H9 (cell line): ENCODE results near the gene LRRC51. TPM values are rescaled to one million over a fixed set of nuclear protein-coding genes. Genes with fewer than 3 reads are reported as not detected.

ENCODE experiments used
- DNase-seq: peaks from one replicate; pipeline ENCODE4 v3.0.0-alpha.2; 2017
- H2AFZ ChIP-seq: one replicate; pipeline ENCODE4 v1.6.1; 2013; ENCODE audit warnings: mild to moderate bottlenecking, low read length, control low read depth, moderate library complexity
- H2AK5ac ChIP-seq: 2 replicates; pipeline ENCODE4 v1.6.1; 2013; ENCODE audit warnings: low read length, control low read depth, mixed read lengths; ENCODE audit not compliant: insufficient read length
- H2BK120ac ChIP-seq: one replicate; pipeline ENCODE4 v1.6.1; 2013; ENCODE audit warnings: low read depth, mild to moderate bottlenecking, low read length, control low read depth, inconsistent platforms; ENCODE audit not compliant: poor library complexity, severe bottlenecking
- H2BK12ac ChIP-seq: 2 replicates; pipeline ENCODE4 v1.6.1; 2013; ENCODE audit warnings: low read length, control low read depth, mixed read lengths, low read depth; ENCODE audit not compliant: insufficient read length
- H2BK15ac ChIP-seq: 2 replicates; pipeline ENCODE4 v1.6.1; 2013; ENCODE audit warnings: low read depth, low read length, control low read depth
- H2BK20ac ChIP-seq: one replicate; pipeline ENCODE4 v1.6.1; 2013; ENCODE audit warnings: low read depth, mild to moderate bottlenecking, low read length, control low read depth, inconsistent platforms; ENCODE audit not compliant: poor library complexity, severe bottlenecking
- H2BK5ac ChIP-seq: 2 replicates; pipeline ENCODE4 v1.6.1; 2013; ENCODE audit warnings: low read length, control low read depth, mixed read lengths; ENCODE audit not compliant: insufficient read length
- H3K14ac ChIP-seq: 2 replicates; pipeline ENCODE4 v1.6.1; 2013; ENCODE audit warnings: low read length, control low read depth; ENCODE audit not compliant: insufficient read depth
- H3K18ac ChIP-seq: 2 replicates; pipeline ENCODE4 v1.6.1; 2013; ENCODE audit warnings: low read depth, mild to moderate bottlenecking, mixed read lengths, low read length, control low read depth; ENCODE audit not compliant: insufficient read length
- H3K23ac ChIP-seq: 2 replicates; pipeline ENCODE4 v1.6.1; 2013; ENCODE audit warnings: low read length, control low read depth, mixed read lengths, low read depth; ENCODE audit not compliant: insufficient read length
- H3K23me2 ChIP-seq: 2 replicates; pipeline ENCODE4 v1.6.1; 2013; ENCODE audit warnings: low read depth, mild to moderate bottlenecking, mixed read lengths, low read length, control low read depth; ENCODE audit not compliant: insufficient read length, poor library complexity, severe bottlenecking
- H3K27ac ChIP-seq: 2 replicates; pipeline ENCODE4 v1.5.1; 2013; ENCODE audit warnings: low read length, control low read depth, mixed read lengths, low read depth; ENCODE audit not compliant: insufficient read length
- H3K27me3 ChIP-seq: 2 replicates; pipeline ENCODE4 v1.6.1; 2013; ENCODE audit warnings: low read length, control low read depth, inconsistent platforms; ENCODE audit not compliant: insufficient read depth
- H3K4ac ChIP-seq: 2 replicates; pipeline ENCODE4 v1.6.1; 2013; ENCODE audit warnings: low read depth, mild to moderate bottlenecking, control low read depth, inconsistent platforms, low read length, moderate library complexity
- H3K4me1 ChIP-seq: 2 replicates; pipeline ENCODE4 v1.6.1; 2013; ENCODE audit warnings: low read length, control low read depth, inconsistent platforms; ENCODE audit not compliant: insufficient read depth
- H3K4me2 ChIP-seq: 2 replicates; pipeline ENCODE4 v1.6.1; 2013; ENCODE audit warnings: low read length, control low read depth, mixed read lengths; ENCODE audit not compliant: insufficient read length, insufficient read depth
- H3K56ac ChIP-seq: 2 replicates; pipeline ENCODE4 v1.6.1; 2013; ENCODE audit warnings: low read depth, mild to moderate bottlenecking, mixed read lengths, low read length, control low read depth; ENCODE audit not compliant: insufficient read length
- H3K79me1 ChIP-seq: 2 replicates; pipeline ENCODE4 v1.6.1; 2013; ENCODE audit warnings: low read depth, mild to moderate bottlenecking, moderate library complexity, low read length, control low read depth, inconsistent platforms; ENCODE audit not compliant: insufficient read depth, poor library complexity, severe bottlenecking
- H3K79me2 ChIP-seq: 2 replicates; pipeline ENCODE4 v1.6.1; 2013; ENCODE audit warnings: low read length, control low read depth, inconsistent platforms; ENCODE audit not compliant: insufficient read depth
- H3K9ac ChIP-seq: 2 replicates; pipeline ENCODE4 v1.6.1; 2013; ENCODE audit warnings: low read length, control low read depth, mixed read lengths; ENCODE audit not compliant: insufficient read length; ENCODE audit errors: extremely low read depth
- H3K9me3 ChIP-seq: one replicate; pipeline ENCODE4 v1.6.1; 2013; ENCODE audit warnings: low read depth, low read length, inconsistent platforms; ENCODE audit not compliant: control insufficient read depth
- H3T11ph ChIP-seq: one replicate; pipeline ENCODE4 v1.6.1; 2013; ENCODE audit warnings: mild to moderate bottlenecking, low read length, control low read depth, inconsistent platforms
- H4K20me1 ChIP-seq: one replicate; pipeline ENCODE4 v1.6.1; 2013; ENCODE audit not compliant: control insufficient read depth, insufficient read length, insufficient read depth
- H4K5ac ChIP-seq: 2 replicates; pipeline ENCODE4 v1.6.1; 2013; ENCODE audit warnings: low read depth, mild to moderate bottlenecking, mixed read lengths, low read length, control low read depth; ENCODE audit not compliant: insufficient read length
- H4K8ac ChIP-seq: replicated peaks from 2 replicates; pipeline ENCODE4 v1.6.1; 2013; ENCODE audit warnings: low read length, control low read depth, mixed read lengths, low read depth; ENCODE audit not compliant: insufficient read length
- H4K91ac ChIP-seq: 2 replicates; pipeline ENCODE4 v1.6.1; 2013; ENCODE audit warnings: low read depth, mild to moderate bottlenecking, moderate library complexity, mixed read lengths, low read length, control low read depth; ENCODE audit not compliant: insufficient read length
- H3K27ac Mint-ChIP-seq, 3 experiments: 2 replicates in 2 of 3; 3 replicates in 1 of 3; pipeline ENCODE4 v1.8.0; 2020 to 2021; ENCODE audit warnings: mixed read lengths in 3 of 3, mild to moderate bottlenecking in 1 of 3, moderate library complexity in 1 of 3
- H3K27me3 Mint-ChIP-seq: 2 replicates; pipeline ENCODE4 v1.8.0; 2021; ENCODE audit warnings: low read depth, mild to moderate bottlenecking, moderate library complexity, mixed read lengths
- H3K36me3 Mint-ChIP-seq, 3 experiments: 2 replicates in 2 of 3; 3 replicates in 1 of 3; pipeline ENCODE4 v1.8.0; 2020 to 2021; ENCODE audit warnings: low read depth in 3 of 3, mixed read lengths in 3 of 3; ENCODE audit not compliant: insufficient read depth in 1 of 3
- H3K4me1 Mint-ChIP-seq, 2 experiments: 2 replicates each; pipeline ENCODE4 v1.8.0; 2020; ENCODE audit warnings: mixed read lengths in 2 of 2
- H3K4me3 Mint-ChIP-seq, 2 experiments: 2 replicates in 1 of 2; 3 replicates in 1 of 2; pipeline ENCODE4 v1.8.0; 2020 to 2021; ENCODE audit warnings: mild to moderate bottlenecking in 2 of 2, mixed read lengths in 2 of 2, moderate library complexity in 1 of 2
- H3K9me3 Mint-ChIP-seq, 2 experiments: 2 replicates in 1 of 2; 3 replicates in 1 of 2; pipeline ENCODE4 v1.8.0; 2020; ENCODE audit warnings: mild to moderate bottlenecking in 2 of 2, mixed read lengths in 2 of 2, moderate library complexity in 1 of 2
- CTCF ChIP-seq: fragments of 200-600 bp; sonication (generic); conservative IDR thresholded peaks from 3 replicates; pipeline ENCODE4 v1.8.0; 2021; ENCODE audit warnings: antibody characterized with exemption, mild to moderate bottlenecking
- WGBS: extraction: QIAGEN DNeasy Blood & Tissue Kit; methylation state at CpG from one replicate; pipeline ENCODE4 v1.1.7; 2013; ENCODE audit warnings: missing lambda C conversion rate, low lambda C conversion rate, mixed read lengths; ENCODE audit not compliant: insufficient read length; ENCODE audit errors: extremely low coverage; 5-methylcytosine and 5-hydroxymethylcytosine counted together
- total RNA-seq: library from RNA; stranded (reverse); gene quantifications from 2 replicates; pipeline ENCODE4 v1.2.1, GENCODE V29; 2021

The LRRC51 gene
- total RNA-seq, 1 experiment from 2014 or later: 3.1 TPM

DNA sequence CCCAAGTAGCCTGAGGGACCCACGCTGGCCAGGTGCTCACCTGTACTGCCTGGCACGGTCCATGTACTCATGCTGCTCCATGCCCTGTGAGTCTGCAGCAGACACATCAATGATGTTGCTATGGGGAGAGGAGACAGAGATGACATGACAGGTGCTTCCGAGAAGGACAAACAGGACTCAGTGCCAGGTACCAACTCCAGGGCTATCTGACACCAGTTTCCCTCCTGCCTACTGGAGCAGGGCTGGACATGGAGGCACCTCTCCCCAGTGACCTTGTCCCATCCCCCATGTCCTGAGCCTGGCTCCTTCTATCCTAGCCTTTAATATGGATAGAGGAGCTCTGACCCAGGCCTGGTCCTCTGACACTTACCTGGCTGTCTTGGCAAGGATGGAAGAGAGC, 18.1 kb downstream of the LRRC51 start:
- Histone ChIP-seq H3T11ph (no peak overlapping the region), H3K23ac (no peak overlapping the region), H2BK20ac (no peak overlapping the region), H3K14ac (no peak overlapping the region), H4K8ac (no peak overlapping the region), H3K9me3 (no peaks in the 10 kb centered on the region), H3K4me2 (no peak overlapping the region), H3K79me1 (peaks cover 3% of the 10 kb centered on the region), H4K5ac (no peak overlapping the region), H3K27me3 (no peaks in the 10 kb centered on the region), H4K91ac (no peak overlapping the region), H3K23me2 (peaks cover 7% of the 10 kb centered on the region), H3K79me2 (peaks cover 14% of the 10 kb centered on the region; the same call in 1 of the 2 replicates), H2BK120ac (no peak overlapping the region), H2AFZ (no peak overlapping the region), H3K4me1 (no peaks in the 10 kb centered on the region; the same call in 1 of the 2 replicates), H3K27ac (no peak overlapping the region), H2AK5ac (no peak overlapping the region), H2BK15ac (no peak overlapping the region), H3K9ac (no peak overlapping the region), H2BK12ac (no peak overlapping the region), H3K56ac (no peak overlapping the region), H2BK5ac (no peak overlapping the region), H3K18ac (no peak overlapping the region), H3K4ac (no peak overlapping the region), H4K20me1 (peaks cover 2% of the 10 kb centered on the region)
- no peak overlapping the region for H3K27ac Mint-ChIP-seq
- no peaks in the 10 kb centered on the region for H3K9me3 Mint-ChIP-seq
- no peak for DNase-seq
- no peak for TF ChIP-seq CTCF
- peaks cover 25 to 69% (median 53%) of the 10 kb centered on the region in 3 experiments for H3K36me3 Mint-ChIP-seq
- no CpG with 5 or more reads among the region's 3 CpGs for WGBS
- H3K4me1 Mint-ChIP-seq: peaks cover 16 to 22% of the 10 kb centered on the region in 2 experiments
- H3K4me3 Mint-ChIP-seq: no peak overlapping the region
- no peaks in the 10 kb centered on the region for H3K27me3 Mint-ChIP-seq
